IMR-90 (cell line): ENCODE data around the gene LMNB1.

Experiments used
- CEBPB ChIP-seq: IDR thresholded peaks from 2 replicates; pipeline ENCODE4 v1.6.1; 2012; ENCODE audit warnings: low read depth, low read length, improper control_type of control experiment
- CTCF ChIP-seq: conservative IDR thresholded peaks from 2 replicates; pipeline ENCODE4 v1.5.1; 2012; ENCODE audit warnings: mild to moderate bottlenecking, low read depth, low read length, improper control_type of control experiment
- ELK1 ChIP-seq: fragments of 150-350 bp; IDR thresholded peaks from 2 replicates; pipeline ENCODE4 v1.6.1; 2016; ENCODE audit warnings: low read depth, mild to moderate bottlenecking, low read length, moderate library complexity, borderline replicate concordance
- FOS ChIP-seq: fragments of 150-350 bp; IDR thresholded peaks from 2 replicates; pipeline ENCODE4 v1.6.1; 2016; ENCODE audit warnings: low read depth, low read length
- MAZ ChIP-seq: IDR thresholded peaks from 2 replicates; pipeline ENCODE4 v1.6.1; 2012; ENCODE audit warnings: low read depth, mild to moderate bottlenecking, low read length, improper control_type of control experiment, moderate library complexity, borderline replicate concordance
- POLR2A ChIP-seq: IDR thresholded peaks from 2 replicates; pipeline ENCODE4 v1.6.1; 2012; ENCODE audit warnings: mild to moderate bottlenecking, low read depth, low read length
- RAD21 ChIP-seq: IDR thresholded peaks from 2 replicates; pipeline ENCODE4 v1.6.1; 2012; ENCODE audit warnings: low read length, improper control_type of control experiment
- RCOR1 ChIP-seq: IDR thresholded peaks from 2 replicates; pipeline ENCODE4 v1.6.1; 2012; ENCODE audit warnings: mild to moderate bottlenecking, low read length, improper control_type of control experiment; ENCODE audit not compliant: insufficient replicate concordance
- USF2 ChIP-seq: fragments of 150-350 bp; IDR thresholded peaks from 2 replicates; pipeline ENCODE4 v1.6.1; 2017; ENCODE audit warnings: mild to moderate bottlenecking, antibody characterized with exemption, low read length, low read depth

GRCh38 chr5:126812199-126812570, 35.2 kb downstream of the LMNB1 start:
- TF ChIP-seq CTCF (no peak), POLR2A (no peak), MAZ (no peak), FOS (no peak), ELK1 (no peak), USF2 (no peak), CEBPB (no peak), RCOR1 (no peak), RAD21 (no peak)
